ENCODE results near the gene RARB.

DNA sequence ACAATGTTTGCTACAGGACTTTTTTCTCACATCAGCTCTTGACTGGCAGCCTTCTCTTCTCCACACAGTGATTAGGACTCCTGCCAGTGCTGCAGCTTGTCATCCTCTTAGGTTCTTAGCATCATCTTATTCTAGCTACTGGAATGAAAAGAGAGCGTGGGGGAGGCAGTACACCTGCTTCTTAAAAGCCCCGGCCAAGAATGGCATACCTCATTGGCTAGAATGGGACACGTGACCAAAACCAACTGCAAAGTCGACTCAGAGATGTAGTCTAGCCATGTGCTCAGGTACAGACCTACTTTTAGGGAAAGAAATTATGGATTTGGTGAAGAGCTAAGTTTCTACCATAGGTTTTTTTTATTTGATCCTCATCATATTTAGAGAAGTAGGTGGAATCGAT, 44.1 kb downstream of the RARB start:
- TF ChIP-seq CTCF (IDR thresholded peaks at IDR 0.05) (no peak), ZFX (IDR thresholded peaks at IDR 0.05; ENCODE audit: borderline replicate concordance) (no peak)

Data from 22Rv1 (cell line).